HG02884 (cell line): ENCODE measurements around the gene RPL15.
"Not testable (repeated sequence)": the region's sequence is repeated elsewhere in the genome, so short reads cannot be mapped to it uniquely, and the experiment has no call there.

Experiments
- ATAC-seq: cut with Tn5 transposase; IDR thresholded peaks from one replicate; pipeline ENCODE4 v1.9.1; 2021; ENCODE audit warnings: mild to moderate bottlenecking, moderate library complexity; ENCODE audit not compliant: unreplicated experiment

The RPL15 gene

GRCh38 chr3:23889386-23889785 lies 27.5 kb upstream of the RPL15 start:
- no peak for ATAC-seq

- no peak for ATAC-seq
These were observed 27.0 kb upstream of the RPL15 start for GRCh38 chr3:23889950-23890349.

GRCh38 chr3:23894254-23895061 lies 22.5 kb upstream of the RPL15 start:
- ATAC-seq, result no peak

- ATAC-seq, result no peak
These were observed 21.8 kb upstream of the RPL15 start for GRCh38 chr3:23895181-23895580.

GRCh38 chr3:23900744-23901143 lies 16.2 kb upstream of the RPL15 start:
- no peak for ATAC-seq

- no peak for ATAC-seq
These were observed 12.4 kb upstream of the RPL15 start for GRCh38 chr3:23904545-23904944.

- ATAC-seq, result no peak
These were observed 7.6 kb upstream of the RPL15 start for GRCh38 chr3:23909341-23909740.

GRCh38 chr3:23911397-23911796 lies 5.5 kb upstream of the RPL15 start:
- ATAC-seq, result no peak

GRCh38 chr3:23912335-23912734 lies 4.6 kb upstream of the RPL15 start:
- not testable (repeated sequence) for ATAC-seq

GRCh38 chr3:23913182-23913581 lies 3.8 kb upstream of the RPL15 start:
- ATAC-seq, result no peak

GRCh38 chr3:23913873-23914743 lies 2.8 kb upstream of the RPL15 start:
- ATAC-seq, result no peak

- ATAC-seq, result no peak
These were observed 1.3 kb upstream of the RPL15 start for GRCh38 chr3:23915537-23916108.

- ATAC-seq, result peak; percentile 44
These were observed 613 bp upstream of the RPL15 start for GRCh38 chr3:23916152-23916885.

- not testable (repeated sequence) for ATAC-seq
These were observed 859 bp downstream of the RPL15 start for GRCh38 chr3:23917679-23918303.

GRCh38 chr3:23918331-23918730 lies 1.4 kb downstream of the RPL15 start:
- not testable (repeated sequence) for ATAC-seq

GRCh38 chr3:23919628-23920027 lies 2.7 kb downstream of the RPL15 start:
- ATAC-seq, result no peak

GRCh38 chr3:23920151-23920655 lies 3.3 kb downstream of the RPL15 start:
- ATAC-seq, result no peak

GRCh38 chr3:23921052-23921511 lies 4.2 kb downstream of the RPL15 start:
- ATAC-seq, result no peak

- ATAC-seq, result no peak
These were observed 6.9 kb downstream of the RPL15 start for GRCh38 chr3:23923786-23924185.

GRCh38 chr3:23926246-23926645 lies 9.3 kb downstream of the RPL15 start:
- no peak for ATAC-seq
